GM21515 (cell line): ENCODE measurements around the gene ASZ1.
A peak's percentile ranks its signal among the peaks of the same experiment; 100 is the strongest.
"Not testable (repeated sequence)": the region's sequence is repeated elsewhere in the genome, so short reads cannot be mapped to it uniquely, and the experiment has no call there.

Experiments used
- ATAC-seq: cut with Tn5 transposase; IDR thresholded peaks from one replicate; pipeline ENCODE4 v1.9.1; 2021; ENCODE audit not compliant: unreplicated experiment

ASZ1 gene

DNA sequence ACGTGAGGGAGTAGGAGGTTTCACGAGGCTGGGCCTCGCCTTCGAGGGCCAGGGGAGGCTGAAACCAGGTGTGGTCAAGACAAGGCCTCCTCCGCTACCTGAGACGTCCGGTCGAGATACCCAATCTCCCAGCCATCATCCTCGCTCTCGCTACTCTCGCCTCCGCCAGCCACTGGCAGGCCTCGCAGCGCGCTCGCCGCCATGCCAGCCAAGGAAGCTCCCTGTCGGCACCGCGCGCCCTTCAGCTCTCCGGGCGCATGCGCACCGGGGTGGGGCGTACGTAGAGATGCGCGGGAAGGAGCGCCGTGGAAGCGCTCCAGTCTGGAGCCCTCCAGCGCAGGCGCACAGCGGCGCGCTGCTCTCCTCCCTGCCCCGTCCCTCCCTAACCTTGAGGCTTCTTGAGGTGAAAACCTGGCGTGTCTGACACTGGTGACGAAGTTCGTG, at the start of gene ASZ1:
Gene ASZ1 (minus strand): TSS at position 236 of the 444 bp plus-strand sequence. CDS start 33 bp downstream, at position 203.
- ATAC-seq, result no peak

DNA sequence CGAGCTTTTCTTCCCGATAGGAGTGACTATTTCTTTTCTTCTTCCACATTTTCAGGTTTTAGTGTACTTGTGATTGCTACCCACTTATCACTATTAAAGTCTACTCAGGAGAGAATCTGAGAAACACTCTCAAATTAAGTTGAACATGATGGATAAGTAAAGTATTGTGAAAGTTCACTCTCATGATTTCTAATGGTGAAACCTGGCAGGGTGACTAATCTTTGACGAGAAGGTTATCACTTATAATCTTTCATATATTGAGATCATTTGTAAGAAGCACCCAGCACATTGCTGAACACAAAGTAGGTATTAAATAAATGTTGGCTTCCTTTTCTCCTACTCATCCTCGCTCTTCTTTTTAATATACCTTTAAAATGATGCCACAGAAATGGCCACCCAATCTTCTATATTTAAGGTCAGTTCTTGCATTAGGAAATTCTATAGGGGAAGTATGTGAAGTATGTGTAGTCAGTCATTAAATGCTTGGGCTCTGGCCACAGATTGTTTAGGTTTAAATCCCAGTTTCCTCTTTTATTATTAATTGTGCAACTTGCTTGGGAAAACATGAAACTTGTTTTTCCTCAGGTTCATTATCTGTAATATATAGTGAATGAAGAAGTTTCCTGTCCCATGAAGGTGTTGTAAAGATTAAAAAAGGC, 49.4 kb upstream of the ASZ1 start:
- no peak for ATAC-seq

GRCh38 chr7:117472335-117472734, 45.0 kb upstream of the ASZ1 start:
- no peak for ATAC-seq

GRCh38 chr7:117470777-117471176, 43.5 kb upstream of the ASZ1 start:
- peak; percentile 48 for ATAC-seq

DNA sequence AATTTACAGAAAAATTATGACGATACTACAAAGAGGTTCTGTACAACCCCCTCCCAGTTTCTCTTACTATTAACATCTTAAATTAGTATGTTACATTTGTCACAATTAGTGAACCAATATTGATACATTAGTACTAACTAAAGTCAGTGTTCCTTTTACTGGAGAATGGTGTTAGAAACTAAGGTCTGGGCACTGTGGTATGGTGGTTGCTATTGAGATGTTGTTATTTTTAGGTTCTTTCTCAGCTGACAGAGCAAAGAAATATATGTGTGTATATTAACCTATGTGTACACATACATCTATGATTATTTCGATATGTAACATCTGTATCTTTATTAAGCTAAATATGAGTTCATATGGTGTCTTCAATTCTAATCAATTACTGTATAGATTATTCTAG, 40.9 kb upstream of the ASZ1 start:
- no peak for ATAC-seq

DNA sequence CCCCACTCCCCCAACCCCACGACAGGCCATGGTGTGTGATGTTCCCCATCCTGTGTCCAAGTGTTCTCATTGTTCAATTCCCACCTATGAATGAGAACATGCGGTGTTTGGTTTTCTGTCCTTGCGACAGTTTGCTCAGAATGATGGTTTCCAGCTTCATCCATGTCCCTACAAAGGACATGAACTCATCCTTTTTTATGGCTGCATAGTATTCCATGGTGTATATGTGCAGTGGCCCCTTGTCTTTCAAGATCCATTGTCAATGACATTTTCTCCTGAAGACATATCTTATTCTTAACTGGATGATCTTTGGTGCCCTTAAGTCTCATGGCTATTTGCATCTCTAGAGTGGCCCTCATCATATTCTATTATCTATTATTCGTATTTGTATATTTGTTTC, 33.5 kb upstream of the ASZ1 start:
- not testable (repeated sequence) for ATAC-seq

DNA sequence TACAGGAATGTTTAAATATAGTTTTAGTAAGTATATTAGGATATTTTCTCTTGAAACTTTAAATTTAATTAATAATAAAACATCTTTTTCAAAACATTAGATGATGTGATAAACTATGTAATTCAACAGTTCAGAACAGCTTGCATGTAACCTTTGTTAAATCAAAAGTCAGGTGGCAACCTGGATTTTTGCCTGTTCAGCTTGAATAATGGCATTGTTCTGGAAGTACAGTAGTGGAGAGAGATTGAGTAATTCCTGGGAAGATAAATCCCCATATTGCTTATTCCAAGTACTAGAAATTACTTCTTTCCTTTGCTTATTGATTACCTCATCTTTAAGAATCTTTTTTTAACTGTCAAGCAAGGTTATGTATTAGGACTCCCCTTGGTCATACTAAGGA, 32.4 kb upstream of the ASZ1 start:
- ATAC-seq, result no peak

GRCh38 chr7:117458977-117459583, 31.8 kb upstream of the ASZ1 start:
- no peak for ATAC-seq

DNA sequence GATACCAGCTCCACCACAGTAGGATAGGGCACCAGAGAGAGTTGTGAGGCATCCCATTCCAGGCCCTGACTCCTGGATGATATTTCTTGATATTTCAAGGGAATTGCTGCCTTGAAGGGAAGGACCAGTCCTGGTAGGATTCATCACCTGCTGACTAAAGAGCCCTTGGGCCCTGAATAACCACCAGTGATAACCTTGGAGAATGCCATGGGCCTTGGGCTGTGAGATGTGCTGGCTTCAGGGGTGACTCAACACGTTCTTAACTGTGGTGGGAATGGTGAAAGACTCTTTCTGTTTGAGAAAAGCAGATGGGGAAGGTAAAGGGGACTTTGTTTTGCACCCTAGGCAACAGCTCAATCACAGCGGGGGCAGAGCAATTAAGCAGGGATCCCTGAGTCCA, 21.4 kb upstream of the ASZ1 start:
- no peak for ATAC-seq

DNA sequence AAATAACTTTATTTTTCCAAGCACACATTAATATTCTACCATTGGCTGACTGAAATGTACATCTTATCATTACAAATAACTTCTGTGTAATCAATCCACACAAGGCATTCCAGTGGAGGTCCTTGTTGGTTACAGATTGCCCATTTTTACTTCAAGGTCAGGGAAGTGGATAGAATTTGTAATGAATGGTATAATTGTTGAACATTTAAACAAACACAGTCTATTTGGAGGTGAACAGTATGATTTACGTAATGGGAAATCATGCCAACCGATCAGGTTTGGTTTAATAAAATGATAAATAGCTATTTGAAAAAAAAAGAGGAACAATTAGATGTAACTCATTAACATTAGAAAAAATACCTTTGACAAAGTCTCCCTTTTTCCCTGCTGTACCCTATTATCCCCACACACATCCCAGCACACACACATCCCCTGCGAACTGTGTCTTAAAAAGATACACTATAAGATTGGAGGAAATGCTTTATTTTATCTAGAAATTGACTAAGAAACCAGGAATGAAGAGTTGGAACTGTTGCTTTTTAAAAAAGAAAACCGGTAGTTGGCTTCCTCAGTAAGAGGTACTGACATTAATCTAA, 19.0 kb upstream of the ASZ1 start:
- ATAC-seq, result no peak

DNA sequence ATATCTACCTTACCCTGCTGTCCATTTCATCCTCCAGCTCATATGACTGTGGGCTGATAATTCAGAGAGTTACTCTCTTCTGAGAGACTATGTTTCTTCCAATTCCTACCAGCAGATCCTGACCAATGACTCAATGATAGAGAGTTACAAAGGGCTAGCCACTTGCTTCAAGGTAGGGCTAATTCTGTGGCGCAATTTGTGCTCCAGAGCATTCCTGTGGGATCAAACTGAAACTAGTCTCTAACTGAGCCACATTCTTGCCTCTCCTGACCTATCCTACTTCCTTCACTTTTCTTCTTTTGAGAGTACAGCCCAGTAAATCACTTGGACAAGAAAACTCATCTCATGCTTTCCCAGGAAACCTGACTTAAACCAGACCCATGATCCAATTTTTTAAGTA, 17.9 kb upstream of the ASZ1 start:
- no peak for ATAC-seq

- no peak for ATAC-seq
Measured at GRCh38 chr7:117444646-117445045, 17.4 kb upstream of the ASZ1 start.

DNA sequence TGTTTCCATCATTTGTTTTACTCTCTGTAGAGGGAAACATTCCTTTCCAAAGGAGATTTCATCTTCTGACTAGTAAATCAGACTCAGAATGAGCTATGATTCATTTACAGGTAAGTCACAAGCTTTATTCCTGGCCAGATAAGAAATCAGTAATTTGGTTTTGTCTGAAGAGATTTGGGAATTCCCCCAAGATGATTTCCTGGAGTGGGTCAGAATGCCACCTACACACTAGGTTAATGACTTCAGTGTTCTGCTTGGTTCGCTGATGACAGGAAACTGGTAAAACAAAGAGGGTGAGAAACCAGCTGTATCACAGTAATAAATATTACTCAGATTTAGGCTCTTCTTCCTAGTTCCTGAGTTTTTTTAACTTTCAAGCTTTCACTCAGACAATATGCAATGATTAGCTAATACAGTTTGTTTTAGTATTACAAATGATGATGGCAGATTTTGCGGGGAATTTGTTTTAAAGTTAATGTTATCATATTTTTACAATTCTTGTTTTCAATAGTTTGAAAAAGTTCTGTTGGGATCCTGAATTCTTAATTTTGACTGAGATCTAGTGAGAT, 8.3 kb upstream of the ASZ1 start:
- ATAC-seq, result peak; percentile 87

- ATAC-seq, result peak; percentile 70
Measured at GRCh38 chr7:117424090-117424829, 3.0 kb downstream of the ASZ1 start.

GRCh38 chr7:117414591-117414990, 12.7 kb downstream of the ASZ1 start:
- ATAC-seq, result not testable (repeated sequence)

DNA sequence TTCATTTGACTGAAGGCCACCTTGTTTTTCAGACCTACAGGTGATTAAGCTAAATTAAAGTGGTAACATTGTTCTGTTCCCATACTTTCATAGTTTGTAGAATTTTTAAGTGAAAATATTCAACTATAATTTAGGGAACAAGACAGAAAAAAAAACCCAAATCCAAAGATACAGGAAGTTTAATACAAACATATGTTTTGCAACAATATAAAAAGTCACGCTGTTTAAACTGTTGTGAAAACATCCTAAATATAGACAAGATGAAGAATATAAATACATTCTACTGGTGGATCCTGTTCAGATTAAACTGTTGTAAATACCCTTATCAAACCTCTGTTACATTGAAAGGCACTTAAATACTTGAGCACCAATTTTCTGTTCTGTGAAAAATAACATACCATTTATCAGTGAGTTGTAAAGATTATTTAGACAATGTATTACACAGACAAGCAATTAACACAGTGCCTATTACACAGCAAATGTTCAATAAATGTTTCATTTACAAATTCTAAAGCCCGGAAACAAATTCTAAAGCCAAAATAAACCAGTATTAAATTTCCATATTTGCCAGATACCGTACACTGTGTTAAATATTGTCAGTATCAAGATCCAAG, 14.2 kb downstream of the ASZ1 start:
- no peak for ATAC-seq

DNA sequence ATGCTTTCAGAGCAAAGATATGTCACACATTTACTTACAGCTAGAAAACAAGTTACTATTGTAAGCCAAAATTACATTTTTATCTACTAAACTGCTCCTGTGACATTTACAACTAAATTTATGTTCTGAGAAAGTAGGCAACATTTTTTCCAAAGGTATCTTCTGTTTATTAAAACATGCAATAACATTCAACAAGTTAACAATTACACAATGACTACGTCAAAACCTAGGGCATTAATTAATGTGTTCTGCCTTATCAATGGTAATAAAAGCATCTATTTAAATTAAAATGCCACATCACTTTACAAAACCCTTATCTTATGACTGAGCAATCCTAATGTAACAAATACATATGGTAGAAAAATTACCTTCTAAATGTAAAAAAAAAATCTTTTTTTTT, 14.9 kb downstream of the ASZ1 start:
- ATAC-seq, result no peak

DNA sequence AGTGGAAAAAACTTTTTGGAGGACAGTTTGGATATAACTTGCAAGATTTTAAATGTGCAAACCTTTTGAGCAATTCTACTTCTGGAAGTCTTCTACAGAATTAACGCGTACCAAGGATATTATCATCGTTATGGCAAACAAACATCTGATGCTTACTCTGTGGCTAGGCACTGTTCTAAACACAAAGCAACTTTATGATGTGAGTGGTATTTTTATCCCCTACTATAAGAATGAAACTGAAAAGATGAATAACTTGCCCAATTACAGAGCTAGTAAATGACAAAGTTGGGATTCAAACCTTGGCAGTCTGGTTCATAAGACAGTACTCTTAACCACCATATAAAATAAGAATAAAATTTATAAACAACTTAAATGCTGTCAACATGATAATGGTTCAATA, 15.8 kb downstream of the ASZ1 start:
- ATAC-seq, result no peak

GRCh38 chr7:117408831-117409230, 18.5 kb downstream of the ASZ1 start:
- ATAC-seq, result no peak

GRCh38 chr7:117405519-117405918, 21.8 kb downstream of the ASZ1 start:
- ATAC-seq, result no peak

GRCh38 chr7:117403737-117404136, 23.6 kb downstream of the ASZ1 start:
- no peak for ATAC-seq
